ENCODE measurements around the gene GRM8.

Gene GRM8

DNA sequence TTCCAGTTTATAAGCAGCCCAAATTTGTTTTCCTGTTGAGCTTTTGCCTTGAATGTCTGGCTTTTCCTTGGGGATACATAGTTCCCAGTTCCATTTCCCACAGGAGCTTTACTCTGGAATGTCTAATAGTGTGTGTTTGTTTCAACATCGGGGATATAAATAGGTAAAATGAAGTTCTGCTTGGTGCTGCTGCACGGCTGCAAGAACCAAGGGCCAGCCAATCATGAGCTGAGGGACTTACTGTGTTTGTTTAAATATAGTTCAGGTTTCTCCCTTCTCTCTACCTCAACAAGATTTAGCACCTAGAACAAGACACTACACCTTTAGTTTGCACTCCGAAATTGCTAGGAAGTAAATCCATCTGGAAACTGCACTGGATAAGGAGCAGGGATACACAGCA lies 43.9 kb downstream of the GRM8 start:
- no peak overlapping the region for H3K4me3 ChIP-seq (ENCODE audit: low read length)
- no peak for TF ChIP-seq ZNF274 (IDR thresholded peaks at IDR 0.05; ENCODE audit: low read depth, low read length)

DNA sequence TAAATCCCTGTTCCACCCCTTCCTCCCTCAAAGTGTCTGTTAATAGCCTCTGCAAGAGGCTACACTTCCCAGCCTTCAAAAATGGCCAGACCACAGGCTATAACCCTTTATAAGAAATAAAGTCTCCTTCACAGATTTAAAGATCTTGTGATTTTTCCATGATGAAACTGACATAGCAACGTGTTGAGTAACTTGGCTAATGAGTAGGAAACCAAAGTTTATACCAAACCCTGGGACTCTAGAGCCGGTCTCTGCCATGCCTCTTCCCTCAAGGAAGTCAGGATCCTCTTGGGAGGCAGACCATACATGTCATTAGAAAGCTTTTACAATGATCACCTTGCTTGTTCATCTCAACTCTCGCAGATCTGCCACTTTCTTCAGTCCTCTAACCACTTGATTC lies 44.4 kb downstream of the GRM8 start:
- no peak for TF ChIP-seq ZNF274 (IDR thresholded peaks at IDR 0.05; ENCODE audit: low read depth, low read length)
- H3K4me3 ChIP-seq (ENCODE audit: low read length): no peak overlapping the region

DNA sequence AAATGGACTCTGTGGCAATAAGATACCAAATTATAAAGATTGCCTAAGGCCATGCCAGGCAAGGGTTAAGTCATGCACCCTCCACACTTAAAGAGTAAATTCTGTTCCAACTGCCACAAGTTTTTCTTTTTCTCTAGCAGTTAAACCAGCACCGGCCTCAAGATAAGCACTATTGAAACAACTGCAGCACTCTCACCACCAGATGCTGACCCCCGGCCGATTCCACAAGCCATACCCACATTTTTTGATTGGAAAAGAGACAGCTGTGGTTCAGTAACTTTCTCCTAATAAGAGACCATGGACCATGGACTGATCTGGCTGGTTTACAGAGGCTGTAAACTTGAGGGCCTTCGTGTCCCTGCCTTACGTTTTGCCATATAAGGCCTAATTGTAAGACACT lies 44.9 kb downstream of the GRM8 start:
- no peak overlapping the region for H3K4me3 ChIP-seq (ENCODE audit: low read length)
- no peak for TF ChIP-seq ZNF274 (IDR thresholded peaks at IDR 0.05; ENCODE audit: low read depth, low read length)

DNA sequence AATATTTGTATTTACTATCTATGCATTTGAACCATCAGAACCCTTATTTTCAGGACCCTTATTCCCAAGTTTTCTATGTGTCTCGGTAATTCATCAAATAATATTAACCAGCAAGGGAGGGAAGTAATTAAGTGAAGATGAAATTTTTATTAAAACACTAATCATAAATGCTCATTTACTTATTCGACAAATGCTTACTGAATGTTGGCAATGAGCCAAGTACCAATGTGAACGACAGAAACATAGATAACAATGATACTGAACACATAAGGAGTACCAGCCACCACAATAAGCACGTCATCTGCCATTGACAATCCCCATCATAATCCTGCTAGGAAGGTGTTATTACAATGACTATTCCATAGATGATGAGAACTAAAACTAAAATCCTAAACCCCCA lies 45.5 kb downstream of the GRM8 start:
- no peak for TF ChIP-seq ZNF274 (IDR thresholded peaks at IDR 0.05; ENCODE audit: low read depth, low read length)
- no peak overlapping the region for H3K4me3 ChIP-seq (ENCODE audit: low read length)

DNA sequence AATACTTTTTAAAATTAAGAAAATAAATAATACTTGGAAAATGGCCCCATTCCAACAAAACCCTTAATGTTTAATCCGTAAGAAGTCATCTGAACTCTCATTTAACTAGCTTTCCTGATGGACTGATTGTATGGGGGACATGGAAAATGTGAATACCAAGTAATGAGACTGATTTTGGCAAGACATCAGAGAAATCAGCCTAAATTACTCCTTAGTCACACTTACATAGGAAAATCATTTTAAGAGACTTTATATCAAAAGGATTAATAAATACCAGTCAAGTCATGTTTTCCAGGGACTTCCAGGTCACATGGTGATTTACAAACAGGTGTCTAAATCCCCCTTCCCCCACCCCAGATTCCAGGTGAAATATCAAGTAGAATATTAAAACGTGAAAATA lies 58.2 kb downstream of the GRM8 start:
- H3K4me3 ChIP-seq (ENCODE audit: low read length): no peak overlapping the region
- TF ChIP-seq ZNF274 (IDR thresholded peaks at IDR 0.05; ENCODE audit: low read depth, low read length): no peak

DNA sequence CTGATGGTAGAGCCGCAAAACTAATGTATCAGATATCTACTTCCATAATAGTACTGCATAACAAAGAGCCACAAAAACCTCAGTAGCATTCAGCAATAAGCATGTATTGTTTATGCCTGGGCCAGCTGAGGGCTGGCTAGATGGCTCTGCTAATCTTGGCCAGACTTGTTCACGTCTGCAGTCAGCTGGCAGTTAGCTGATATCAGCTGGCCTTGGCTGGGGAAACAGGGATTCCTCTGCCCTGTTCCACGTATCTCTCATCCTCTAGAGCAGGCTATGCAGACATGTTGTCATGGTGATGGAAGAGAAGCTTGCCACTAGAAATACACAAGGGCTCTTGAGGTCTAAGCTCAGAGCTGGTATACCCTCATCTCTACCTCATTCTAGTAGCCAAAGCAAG lies 62.9 kb downstream of the GRM8 start:
- no peak overlapping the region for H3K4me3 ChIP-seq (ENCODE audit: low read length)
- TF ChIP-seq ZNF274 (IDR thresholded peaks at IDR 0.05; ENCODE audit: low read depth, low read length): no peak

DNA sequence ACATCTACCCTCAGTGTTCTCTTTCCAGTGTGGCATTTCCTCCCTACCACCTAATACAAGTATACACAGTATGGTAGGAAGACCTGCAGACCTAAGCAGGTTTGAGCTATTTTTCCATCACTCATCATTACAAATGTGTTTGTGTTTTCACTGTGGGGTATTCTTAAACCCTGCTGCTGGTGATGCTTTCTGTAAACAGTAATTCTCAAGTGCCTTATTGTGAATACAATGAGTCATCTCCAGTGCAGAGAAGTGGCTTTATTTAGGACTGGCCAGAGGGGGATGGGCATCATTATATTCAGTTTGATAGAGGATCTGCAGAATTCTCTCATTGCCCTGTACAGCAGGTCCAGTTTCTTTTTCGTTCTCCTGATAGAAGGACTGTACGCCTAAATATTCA lies 63.7 kb downstream of the GRM8 start:
- no peak overlapping the region for H3K4me3 ChIP-seq (ENCODE audit: low read length)
- no peak for TF ChIP-seq ZNF274 (IDR thresholded peaks at IDR 0.05; ENCODE audit: low read depth, low read length)

DNA sequence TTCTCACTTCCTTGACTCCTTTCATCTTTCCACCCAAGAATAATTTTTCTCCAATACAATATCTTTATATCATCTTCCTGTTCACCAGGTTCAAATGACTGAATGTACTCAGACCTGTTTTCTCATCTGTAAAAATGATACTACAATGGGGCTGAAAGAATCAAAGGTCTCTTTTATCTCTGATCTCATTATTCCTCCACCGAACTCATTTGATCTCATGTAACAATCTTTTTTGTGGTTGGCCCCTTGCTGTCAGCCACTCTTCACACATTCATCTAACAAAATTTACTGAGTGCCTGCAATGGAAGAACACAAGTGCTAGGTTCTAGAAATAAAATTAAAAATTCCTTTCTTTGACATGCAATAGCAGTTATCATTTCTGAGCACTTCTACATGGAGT lies 65.0 kb downstream of the GRM8 start:
- TF ChIP-seq ZNF274 (IDR thresholded peaks at IDR 0.05; ENCODE audit: low read depth, low read length): no peak
- H3K4me3 ChIP-seq (ENCODE audit: low read length): no peak overlapping the region

DNA sequence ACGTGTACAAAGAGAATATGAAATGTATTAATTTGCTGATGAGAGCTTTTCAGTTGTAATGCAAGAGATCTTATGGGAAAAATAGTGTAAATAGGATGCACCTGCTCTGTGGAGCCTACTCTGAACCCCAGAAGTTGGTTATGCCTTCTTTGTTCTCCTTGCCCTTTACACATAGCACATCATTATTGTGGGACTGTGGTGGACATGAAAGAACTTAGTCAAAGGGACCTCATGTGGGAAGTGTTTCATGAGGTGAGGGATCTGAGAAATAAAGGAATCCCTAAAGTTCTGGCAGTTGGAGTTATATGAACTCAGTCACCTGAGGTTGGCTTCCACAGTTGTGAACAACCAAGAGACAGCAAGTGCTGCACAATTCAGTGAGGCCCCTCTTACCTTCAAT lies 66.1 kb downstream of the GRM8 start:
- no peak for TF ChIP-seq ZNF274 (IDR thresholded peaks at IDR 0.05; ENCODE audit: low read depth, low read length)
- H3K4me3 ChIP-seq (ENCODE audit: low read length): no peak overlapping the region

DNA sequence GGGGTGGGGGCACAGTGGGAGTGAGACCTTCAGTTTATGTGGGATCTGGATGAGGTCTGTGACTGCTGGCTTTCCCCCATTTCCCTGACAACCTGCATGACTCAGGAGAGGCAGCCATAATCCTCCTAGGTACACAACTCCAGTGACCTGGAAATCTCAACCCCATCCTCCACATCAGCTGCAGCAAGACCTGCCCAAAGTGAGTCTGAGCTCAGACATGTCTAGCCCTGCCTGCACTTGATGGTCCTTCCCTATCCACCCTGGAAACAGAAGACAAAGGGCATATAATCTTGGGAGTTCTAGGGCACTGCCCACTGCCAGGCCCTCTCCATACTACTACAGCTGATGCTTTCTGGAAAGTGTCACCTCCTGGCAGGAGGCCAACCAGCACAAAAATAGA lies 75.6 kb downstream of the GRM8 start:
- no peak for TF ChIP-seq ZNF274 (IDR thresholded peaks at IDR 0.05; ENCODE audit: low read depth, low read length)
- no peak overlapping the region for H3K4me3 ChIP-seq (ENCODE audit: low read length)

DNA sequence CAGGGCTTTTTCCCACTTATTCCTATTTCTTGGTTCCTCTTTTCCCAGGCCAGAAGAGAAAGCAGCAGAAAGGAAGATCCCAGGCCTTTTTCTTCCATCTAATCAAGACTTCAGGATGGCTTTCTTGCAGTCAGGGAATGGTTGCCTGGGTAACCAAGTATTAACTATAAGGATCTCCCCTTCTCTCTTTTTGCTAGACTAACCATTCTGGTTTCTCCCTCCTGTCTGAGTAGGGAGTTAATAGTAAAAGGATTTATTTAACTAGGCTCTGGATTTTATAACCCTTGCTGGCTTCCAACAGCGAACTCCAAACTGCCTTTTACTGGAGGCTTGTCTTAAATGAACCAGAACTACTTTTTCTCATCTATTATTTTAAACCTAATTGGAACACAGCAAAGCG lies 90.4 kb downstream of the GRM8 start:
- no peak overlapping the region for H3K4me3 ChIP-seq (ENCODE audit: low read length)
- TF ChIP-seq ZNF274 (IDR thresholded peaks at IDR 0.05; ENCODE audit: low read depth, low read length): no peak

DNA sequence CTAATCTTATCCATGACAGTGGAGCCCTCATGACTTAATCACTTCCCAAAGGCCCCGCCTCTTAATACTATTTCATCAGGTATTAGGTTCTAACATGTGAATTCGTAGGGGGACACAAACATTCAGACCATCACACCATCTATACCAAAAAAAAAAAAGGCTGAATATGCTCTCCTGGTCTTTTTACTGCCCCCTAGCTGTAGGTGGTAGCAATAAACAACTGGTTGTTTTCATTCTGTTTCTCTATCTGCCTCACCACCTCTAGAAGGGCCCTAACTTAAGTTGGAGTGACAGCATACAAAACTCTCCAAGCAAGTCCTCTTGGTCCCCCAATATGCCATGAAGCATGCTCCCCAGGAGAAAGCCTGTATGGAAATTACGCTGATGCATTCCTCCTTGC lies 94.1 kb downstream of the GRM8 start:
- H3K4me3 ChIP-seq (ENCODE audit: low read length): no peak overlapping the region
- no peak for TF ChIP-seq ZNF274 (IDR thresholded peaks at IDR 0.05; ENCODE audit: low read depth, low read length)

DNA sequence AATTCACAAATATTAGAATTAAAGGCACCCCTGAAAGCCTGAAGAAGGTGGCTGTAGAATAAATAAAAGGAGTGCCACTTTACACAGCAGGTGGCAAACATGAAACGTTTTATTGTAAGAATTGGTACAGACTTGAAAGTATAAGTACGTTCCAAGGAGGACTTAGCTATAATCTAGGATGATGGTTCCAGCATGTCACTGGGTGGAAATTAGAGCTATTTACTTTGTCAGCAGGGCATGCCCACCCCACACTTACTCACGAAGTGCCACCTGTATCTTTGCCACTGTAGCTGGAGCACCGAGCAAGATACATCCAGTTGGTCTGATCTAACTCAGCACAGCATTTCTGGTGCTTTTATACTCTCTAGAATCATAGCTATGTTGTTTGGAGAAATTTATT lies 97.8 kb downstream of the GRM8 start:
- no peak for TF ChIP-seq ZNF274 (IDR thresholded peaks at IDR 0.05; ENCODE audit: low read depth, low read length)
- no peak overlapping the region for H3K4me3 ChIP-seq (ENCODE audit: low read length)

DNA sequence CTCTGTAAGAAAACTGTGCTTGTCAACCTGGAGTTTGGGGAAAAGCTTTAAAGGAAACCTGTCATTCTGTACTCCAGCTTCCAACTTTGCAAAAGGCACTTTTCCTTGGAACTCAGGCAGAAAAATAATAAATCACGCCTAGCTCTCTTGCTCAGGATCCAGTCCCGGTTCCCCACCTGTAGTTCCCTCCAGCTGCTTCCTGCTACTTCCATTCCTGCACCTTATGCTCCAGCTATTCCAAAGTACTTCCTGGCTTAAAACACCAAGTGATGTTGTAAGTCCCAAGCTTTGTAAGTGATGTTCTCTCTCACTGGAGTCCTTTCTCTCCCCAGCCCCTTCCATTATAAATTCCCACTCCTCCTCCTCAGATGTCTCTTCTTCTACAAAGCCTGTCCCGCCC lies 98.6 kb downstream of the GRM8 start:
- no peak overlapping the region for H3K4me3 ChIP-seq (ENCODE audit: low read length)
- TF ChIP-seq ZNF274 (IDR thresholded peaks at IDR 0.05; ENCODE audit: low read depth, low read length): no peak

DNA sequence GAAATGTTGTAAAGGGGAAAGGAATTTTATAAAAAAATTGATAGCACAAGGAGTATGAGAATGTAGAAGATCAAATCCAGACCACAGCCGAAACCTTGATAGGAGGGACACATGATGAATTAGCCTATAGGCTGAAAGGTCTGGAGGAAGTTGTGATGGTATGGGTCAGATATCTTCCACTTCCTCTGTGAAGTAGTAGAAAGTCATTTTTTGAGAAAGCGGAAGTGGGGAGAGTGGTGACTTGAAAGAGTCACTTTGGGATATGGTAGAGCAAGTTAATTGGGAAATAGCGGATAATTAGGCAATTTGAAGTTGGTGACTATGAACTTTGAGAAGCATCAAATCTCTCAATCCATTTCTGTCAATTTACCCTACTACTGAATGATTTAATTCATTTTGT lies 99.4 kb downstream of the GRM8 start:
- H3K4me3 ChIP-seq (ENCODE audit: low read length): no peak overlapping the region
- TF ChIP-seq ZNF274 (IDR thresholded peaks at IDR 0.05; ENCODE audit: low read depth, low read length): no peak

DNA sequence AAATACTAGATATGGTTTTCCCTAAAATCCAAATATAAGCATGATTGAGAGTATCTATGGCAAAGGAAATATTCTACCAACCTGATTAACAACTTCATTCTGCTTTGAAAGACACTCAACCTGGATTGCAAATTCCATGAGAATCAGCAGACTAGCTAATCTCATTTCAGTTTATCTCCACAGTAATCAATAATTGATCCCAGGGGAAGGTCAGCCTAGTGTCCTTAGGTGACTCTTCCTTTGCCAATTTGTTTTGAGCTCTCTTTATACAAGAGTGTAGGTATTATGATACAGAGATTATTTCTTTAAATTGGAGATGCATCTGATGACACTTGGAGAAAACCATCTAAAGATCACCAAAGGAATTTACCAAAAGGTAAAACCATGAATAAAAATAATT lies 100.3 kb downstream of the GRM8 start:
- H3K4me3 ChIP-seq (ENCODE audit: low read length): no peak overlapping the region
- TF ChIP-seq ZNF274 (IDR thresholded peaks at IDR 0.05; ENCODE audit: low read depth, low read length): no peak

DNA sequence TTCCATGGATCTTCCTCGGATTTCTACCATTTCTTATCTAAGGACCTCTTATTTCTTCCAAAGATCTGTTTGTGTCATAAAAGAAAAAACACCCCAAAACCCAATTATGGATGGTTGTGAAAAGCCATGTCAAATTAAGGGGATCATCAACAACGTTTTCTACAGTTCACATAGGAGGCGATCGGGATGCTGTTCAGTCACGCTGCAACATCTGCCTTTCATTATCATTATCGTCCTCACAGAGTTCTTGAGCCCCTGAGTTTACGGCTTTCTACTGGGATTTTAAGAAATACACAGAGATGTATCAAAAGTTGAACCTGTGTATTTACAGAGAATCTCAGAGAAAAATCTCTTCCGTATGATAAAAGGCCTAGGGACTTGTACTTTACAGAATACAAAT lies 101.4 kb downstream of the GRM8 start:
- H3K4me3 ChIP-seq (ENCODE audit: low read length): no peak overlapping the region
- no peak for TF ChIP-seq ZNF274 (IDR thresholded peaks at IDR 0.05; ENCODE audit: low read depth, low read length)
